GM18909 (cell line): ENCODE results near the gene NDUFB10.
"Not testable (repeated sequence)": the region's sequence is repeated elsewhere in the genome, so short reads cannot be mapped to it uniquely, and the experiment has no call there.

ENCODE experiments used
- ATAC-seq: cut with Tn5 transposase; IDR thresholded peaks from one replicate; pipeline ENCODE4 v1.9.1; 2021; ENCODE audit warnings: mild to moderate bottlenecking; ENCODE audit not compliant: unreplicated experiment, poor library complexity

The NDUFB10 gene

DNA sequence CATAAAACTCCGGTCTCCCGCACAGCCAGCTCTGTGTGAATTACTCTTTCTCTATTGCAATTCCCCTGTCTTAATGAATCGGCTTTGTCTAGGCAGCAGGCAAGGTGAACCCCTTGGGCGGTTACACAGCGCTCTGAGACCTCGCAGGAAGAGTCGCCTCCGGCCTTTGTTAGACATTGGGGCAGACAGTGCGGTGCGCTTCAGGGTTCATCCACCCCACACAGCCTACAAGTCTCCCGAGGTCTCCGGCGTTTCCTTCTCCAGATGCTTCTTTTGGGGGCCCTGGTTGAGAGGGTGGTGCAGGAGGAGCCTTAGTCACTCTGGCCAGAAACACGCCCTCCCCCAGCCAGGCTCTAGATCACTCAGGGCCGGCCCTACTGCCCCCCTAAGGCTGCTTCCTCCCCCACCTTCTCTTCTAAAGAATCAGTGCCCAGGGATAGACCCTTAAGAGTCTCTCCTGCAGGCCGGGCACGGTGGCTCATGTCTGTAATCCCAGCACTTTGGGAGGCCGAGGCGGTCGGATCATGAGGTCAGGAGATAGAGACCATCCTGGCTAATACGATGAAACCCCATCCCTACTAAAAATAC lies 14.6 kb upstream of the NDUFB10 start:
- ATAC-seq: no peak

DNA sequence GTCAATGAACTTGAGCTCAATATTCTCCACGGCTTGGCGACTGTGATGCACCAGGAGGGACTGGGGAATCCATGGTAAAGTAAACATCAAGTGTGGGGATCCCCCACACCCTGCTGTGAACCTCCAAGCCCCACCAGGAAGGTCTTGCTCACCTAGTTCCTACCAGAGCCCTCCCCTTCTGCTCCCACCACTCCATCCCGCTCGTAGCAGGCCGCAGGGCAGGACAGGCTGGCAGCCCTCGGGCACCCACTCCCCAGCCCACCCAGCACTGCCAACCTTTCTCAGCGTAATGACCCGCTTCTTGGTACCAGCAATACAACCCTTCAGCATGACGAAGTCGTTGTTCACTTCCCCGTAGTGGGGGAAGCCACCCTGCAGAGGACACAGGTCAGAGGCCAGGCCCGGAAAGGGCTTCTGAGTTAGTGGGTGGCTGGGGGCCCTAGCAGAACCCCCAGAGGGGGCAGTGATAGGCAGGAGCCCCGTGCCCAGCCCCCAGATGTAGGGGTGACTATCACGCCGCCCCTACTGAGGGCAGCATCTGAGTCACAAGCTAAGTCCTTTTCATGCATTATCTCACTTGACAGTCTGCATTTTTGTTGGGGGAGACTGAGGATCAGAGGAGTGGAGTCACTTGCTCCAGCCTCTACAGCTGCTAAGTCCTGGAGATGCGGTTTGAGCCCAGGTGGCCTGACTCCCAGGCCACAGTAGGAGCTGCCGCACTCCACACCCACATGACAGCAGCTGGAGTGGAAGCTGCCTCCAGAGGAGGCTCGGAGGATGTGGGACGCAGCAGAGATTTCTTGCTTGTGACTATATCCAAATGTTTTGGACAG lies 13.6 kb upstream of the NDUFB10 start:
- ATAC-seq: no peak

GRCh38 chr16:1946495-1947368 lies 12.6 kb upstream of the NDUFB10 start:
- no peak for ATAC-seq

GRCh38 chr16:1947369-1947670 lies 12.0 kb upstream of the NDUFB10 start:
- no peak for ATAC-seq

- ATAC-seq: no peak
Measured at GRCh38 chr16:1949507-1949906, 9.8 kb upstream of the NDUFB10 start.

DNA sequence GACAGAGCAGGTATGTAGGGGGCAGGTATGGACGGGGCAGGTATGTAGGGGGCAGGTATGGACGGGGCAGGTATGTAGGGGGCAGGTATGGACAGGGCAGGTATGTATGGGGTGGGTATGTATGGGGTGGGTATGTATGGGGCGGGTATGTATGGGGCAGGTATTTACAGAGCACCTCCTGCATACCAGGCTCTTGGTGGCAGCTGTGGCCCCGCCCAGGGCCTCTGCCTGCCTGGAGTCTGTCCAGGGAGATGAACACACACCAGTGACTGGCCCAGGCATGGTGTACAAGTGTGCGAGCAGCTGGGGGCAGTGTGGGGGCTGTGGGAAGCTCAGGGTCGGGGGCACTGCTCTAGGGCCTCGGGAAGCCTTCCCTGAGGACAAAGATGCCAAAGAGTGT lies 9.3 kb upstream of the NDUFB10 start:
- ATAC-seq: no peak

DNA sequence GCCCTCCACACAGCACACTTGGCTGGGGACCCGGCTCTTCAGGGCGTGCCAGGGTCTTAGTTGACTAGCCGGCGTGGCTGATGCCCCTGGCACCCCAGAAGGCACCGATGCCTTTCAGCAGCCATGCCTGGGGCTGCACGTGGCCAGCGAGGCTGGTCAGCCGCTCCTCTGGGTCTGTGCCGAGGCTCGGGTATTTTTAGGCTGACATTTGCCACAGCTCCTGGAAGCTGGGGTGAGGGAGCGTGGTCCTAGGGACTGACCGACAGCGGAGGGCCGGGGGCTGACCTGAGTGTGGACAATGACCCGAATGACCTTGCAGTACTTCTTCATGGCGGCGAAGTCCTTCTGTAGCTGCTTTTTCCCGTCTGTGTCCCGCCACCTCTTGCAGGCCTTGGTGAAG lies 8.8 kb upstream of the NDUFB10 start:
- ATAC-seq: no peak

GRCh38 chr16:1953734-1954133 lies 5.6 kb upstream of the NDUFB10 start:
- ATAC-seq: no peak

DNA sequence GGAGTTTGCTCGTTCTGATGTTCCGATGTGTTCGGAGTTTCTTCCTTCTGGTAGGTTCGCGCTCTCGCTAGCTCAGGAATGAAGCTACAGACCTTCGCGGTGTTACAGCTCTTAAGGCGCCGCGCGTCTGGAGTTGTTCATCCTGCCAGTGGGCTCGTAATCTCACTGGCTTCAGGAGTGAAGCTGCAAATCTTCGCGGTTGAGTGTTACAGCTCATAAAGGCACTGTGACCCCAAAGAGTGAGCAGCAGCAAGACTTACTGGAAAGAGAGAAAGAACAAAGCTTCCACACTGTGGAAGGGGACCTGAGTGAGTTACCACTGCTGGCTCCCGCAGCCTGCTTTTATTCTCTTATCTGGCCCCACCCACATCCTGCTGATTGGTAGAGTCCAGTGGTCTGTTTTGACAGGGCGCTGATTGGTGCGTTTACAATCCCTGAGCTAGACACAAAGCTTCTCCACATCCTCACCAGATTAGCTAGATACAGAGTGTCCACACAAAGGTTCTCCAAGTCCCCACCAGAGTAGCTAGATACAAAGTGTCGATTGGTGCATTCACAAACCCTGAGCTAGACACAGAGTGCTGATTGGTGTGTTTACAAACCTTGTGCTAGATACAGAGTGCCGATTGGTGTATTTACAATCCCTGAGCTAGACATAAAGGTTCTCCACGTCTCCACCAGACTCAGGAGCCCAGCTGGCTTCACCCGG lies 1.8 kb upstream of the NDUFB10 start:
- ATAC-seq: not testable (repeated sequence)

- not testable (repeated sequence) for ATAC-seq
Measured at GRCh38 chr16:1958143-1958491, 1.2 kb upstream of the NDUFB10 start.

- ATAC-seq: no peak
Measured at GRCh38 chr16:1958715-1959268, 546 bp upstream of the NDUFB10 start.

DNA sequence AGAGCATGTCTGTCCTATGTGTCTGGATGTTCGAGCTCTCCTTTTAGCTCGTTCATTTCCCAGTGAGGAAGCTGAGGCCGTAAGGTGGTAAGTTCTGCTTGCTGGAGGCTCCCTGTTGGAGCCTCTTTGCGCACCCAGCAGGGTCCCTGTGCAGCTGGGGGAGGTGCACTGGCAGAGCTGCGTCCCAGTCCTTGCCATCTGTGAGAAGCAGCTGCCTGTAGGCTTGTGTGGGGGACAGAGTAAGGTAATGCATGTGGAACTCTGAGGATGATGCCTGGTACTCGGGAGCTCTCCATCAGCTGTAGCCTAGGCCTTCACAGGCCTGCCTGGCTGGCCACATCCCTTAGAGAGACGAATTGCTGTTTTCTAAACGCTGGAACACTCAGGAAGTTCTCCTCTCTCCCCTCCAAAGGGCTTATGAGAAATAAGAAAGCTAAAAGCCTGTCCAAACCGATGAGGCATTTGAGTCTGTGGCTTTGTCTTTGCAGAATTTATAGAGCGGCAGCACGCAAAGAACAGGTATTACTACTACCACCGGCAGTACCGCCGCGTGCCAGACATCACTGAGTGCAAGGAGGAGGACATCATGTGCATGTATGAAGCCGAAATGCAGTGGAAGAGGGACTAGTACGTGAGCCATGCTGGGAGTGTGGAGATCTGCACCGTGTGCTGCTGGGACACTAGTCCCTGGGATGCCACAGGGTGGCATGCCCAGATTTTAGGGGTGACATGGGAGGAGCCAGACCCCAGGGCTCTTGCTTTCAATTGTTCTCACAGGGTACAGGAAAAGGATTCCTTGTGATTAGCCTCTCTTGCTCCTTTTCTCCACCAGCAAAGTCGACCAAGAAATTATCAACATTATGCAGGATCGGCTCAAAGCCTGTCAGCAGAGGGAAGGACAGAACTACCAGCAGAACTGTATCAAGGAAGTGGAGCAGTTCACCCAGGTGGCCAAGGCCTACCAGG lies 1.6 kb downstream of the NDUFB10 start:
- no peak for ATAC-seq

- ATAC-seq: no peak
Measured at GRCh38 chr16:1961651-1962067, 2.3 kb downstream of the NDUFB10 start.

- ATAC-seq: not testable (repeated sequence)
Measured at GRCh38 chr16:1962161-1963153, 3.1 kb downstream of the NDUFB10 start.

GRCh38 chr16:1963806-1964505 lies 4.6 kb downstream of the NDUFB10 start:
- ATAC-seq: peak; percentile 19

GRCh38 chr16:1964506-1965395 lies 5.4 kb downstream of the NDUFB10 start, which contains the start of gene RPS2:
TSS of gene RPS2 (minus strand) at chr16:1964826. CDS start at chr16:1964625, 201 bp downstream.
- peak; percentile 80 for ATAC-seq
